Measurements from ENCODE around the gene DACT1.
A peak's percentile ranks its signal among the peaks of the same experiment; 100 is the strongest.

The DACT1 gene

GRCh38 chr14:58669556-58670200, 31.9 kb downstream of the DACT1 start:
- DNase-seq = no peak

- DNase-seq = no peak
Measured at GRCh38 chr14:58671024-58671423, 33.3 kb downstream of the DACT1 start.

GRCh38 chr14:58671436-58671835, 33.7 kb downstream of the DACT1 start:
- DNase-seq = no peak

GRCh38 chr14:58673722-58674121, 36.0 kb downstream of the DACT1 start:
- no peak for DNase-seq

- peak; percentile 84 for DNase-seq
Measured at GRCh38 chr14:58677001-58677400, 39.2 kb downstream of the DACT1 start.

- peak; percentile 84 for DNase-seq
Measured at GRCh38 chr14:58677517-58677916, 39.8 kb downstream of the DACT1 start.

GRCh38 chr14:58677996-58678395, 40.2 kb downstream of the DACT1 start:
- DNase-seq = no peak

- no peak for DNase-seq
Measured at GRCh38 chr14:58680698-58681097, 42.9 kb downstream of the DACT1 start.

- DNase-seq = no peak
Measured at GRCh38 chr14:58687232-58687795, 49.6 kb downstream of the DACT1 start.

- DNase-seq = peak; percentile 60
Measured at GRCh38 chr14:58690801-58691516, 53.2 kb downstream of the DACT1 start.

- no peak for DNase-seq
Measured at GRCh38 chr14:58693048-58693447, 55.3 kb downstream of the DACT1 start.

GRCh38 chr14:58695514-58695913, 57.8 kb downstream of the DACT1 start:
- DNase-seq = no peak

- DNase-seq = no peak
Measured at GRCh38 chr14:58697266-58697929, 59.6 kb downstream of the DACT1 start.
